Panc1 (cell line): ENCODE data around the gene PLCL1. TPM values are rescaled to one million over a fixed set of nuclear protein-coding genes. Genes with fewer than 3 reads are reported as not detected.

Experiments used
- ATAC-seq: fragments of 200-7000 bp; cut with Tn5 transposase; 2 replicates; pipeline ENCODE4 v1.9.1; 2020; ENCODE audit warnings: mild to moderate bottlenecking, moderate library complexity
- BruUV-seq: library from RNA; stranded (reverse); fragments of 400-500 nt; replicated peaks from 2 replicates; lab custom pipeline; 2021; lab: Mats Ljungman, UMichigan
- CTCF ChIA-PET: fragments of 300-600 bp; sonication (Branson Sonifier 250); formaldehyde crosslinking; loops from one replicate; lab custom pipeline; 2022; ENCODE audit warnings: antibody characterized with exemption; lab: Charles Lee
- POLR2A ChIA-PET: fragments of 300-600 bp; sonication (Branson Sonifier 250); formaldehyde crosslinking; loops from one replicate; lab custom pipeline; 2022; ENCODE audit warnings: antibody characterized with exemption; lab: Charles Lee
- DNase-seq: peaks from one replicate; pipeline ENCODE4 v3.0.0-alpha.2; 2010; ENCODE audit warnings: low read depth, low spot score
- H3K27ac ChIP-seq: 2 replicates; pipeline ENCODE4 v1.5.1; 2011; ENCODE audit warnings: mild to moderate bottlenecking, low read length, inconsistent platforms
- H3K27me3 ChIP-seq: fragments of 200-500 bp; sonication (Bioruptor generic); 2 replicates; pipeline ENCODE4 v1.6.0; 2014; ENCODE audit warnings: low read length, inconsistent platforms; ENCODE audit not compliant: control insufficient read depth, insufficient read depth
- H3K36me3 ChIP-seq: fragments of 200-500 bp; sonication (Bioruptor generic); 2 replicates; pipeline ENCODE4 v1.5.1; 2014; ENCODE audit warnings: inconsistent platforms, mild to moderate bottlenecking, low read length, moderate library complexity; ENCODE audit not compliant: control insufficient read depth, insufficient read depth
- H3K4me1 ChIP-seq: 2 replicates; pipeline ENCODE4 v1.5.1; 2011; ENCODE audit warnings: inconsistent platforms, mild to moderate bottlenecking, low read length, moderate library complexity; ENCODE audit not compliant: control insufficient read depth, insufficient read depth
- H3K4me3 ChIP-seq, 2 experiments: 2 replicates each; pipeline ENCODE4 v1.5.1; 2011 to 2012; ENCODE audit warnings: low read depth in 2 of 2, low read length in 2 of 2, mild to moderate bottlenecking in 2 of 2, inconsistent platforms in 1 of 2, moderate library complexity in 1 of 2
- H3K9me3 ChIP-seq: fragments of 200-500 bp; sonication (Bioruptor generic); 2 replicates; pipeline ENCODE4 v1.5.1; 2014; ENCODE audit warnings: low read depth, mild to moderate bottlenecking, inconsistent platforms, low read length, moderate library complexity; ENCODE audit not compliant: control insufficient read depth, insufficient read depth
- CTCF ChIP-seq: fragments of 450-650 bp; IDR thresholded peaks from 2 replicates; pipeline ENCODE4 v1.5.1; 2017; ENCODE audit warnings: mild to moderate bottlenecking
- POLR2AphosphoS5 ChIP-seq: IDR thresholded peaks from 2 replicates; pipeline ENCODE4 v1.6.1; 2012; ENCODE audit warnings: mild to moderate bottlenecking, low read depth, low read length, moderate library complexity
- REST ChIP-seq, 2 experiments: IDR thresholded peaks; 2 replicates each; pipeline ENCODE4 v1.6.1; 2011 to 2012; ENCODE audit warnings: low read depth in 2 of 2, control low read depth in 1 of 2, low read length in 1 of 2, mild to moderate bottlenecking in 1 of 2, moderate library complexity in 1 of 2; ENCODE audit not compliant: insufficient read depth in 1 of 2
- SIN3A ChIP-seq: IDR thresholded peaks from 2 replicates; pipeline ENCODE4 v1.6.1; 2012; ENCODE audit warnings: low read depth, mild to moderate bottlenecking, low read length, moderate library complexity, borderline replicate concordance; ENCODE audit not compliant: insufficient read depth
- TCF7L2 ChIP-seq: IDR thresholded peaks from 2 replicates; pipeline ENCODE4 v1.6.1; 2011; ENCODE audit warnings: mild to moderate bottlenecking, low read depth, low read length, inconsistent platforms
- in situ Hi-C: cut with HindIII; loops from 2 replicates; pipeline ENCODE4 v1.10.0; 2016; ENCODE audit warnings: low sequenced_read_pairs, low pct_unique_long_range_greater_than_20kb
- intact Hi-C: fragments of 100-400 bp; cut with micrococcal nuclease; formaldehyde crosslinking; loops from one replicate; pipeline ENCODE4 v1.10.0; 2022; ENCODE audit not compliant: unreplicated experiment
- total RNA-seq: library from RNA; stranded (reverse); gene quantifications from one replicate; pipeline ENCODE4 v1.2.1, GENCODE V29; 2021; ENCODE audit not compliant: unreplicated experiment

PLCL1 gene
- total RNA-seq, 1 experiment from 2014 or later = not detected

GRCh38 chr2:197866455-197866854, 62.1 kb downstream of the PLCL1 start:
- DNase-seq (no peak), ATAC-seq (no peak)
- TF ChIP-seq CTCF = no peak
- TF ChIP-seq POLR2AphosphoS5 = no peak
- TF ChIP-seq REST (IDR thresholded peaks at IDR 0.05; ENCODE audit: insufficient read depth in 1 of 2, low read depth in 2 of 2, low read length in 1 of 2) = no peak
- no peak for TF ChIP-seq SIN3A
- TF ChIP-seq TCF7L2 = no peak
- ChIA-PET POLR2A (no interaction called here), CTCF (no interaction called here)
- Histone ChIP-seq H3K4me3 (no peak overlapping the region), H3K9me3 (no peaks in the 10 kb centered on the region), H3K27ac (no peak overlapping the region), H3K36me3 (no peaks in the 10 kb centered on the region), H3K4me1 (no peaks in the 10 kb centered on the region), H3K27me3 (peaks cover 6% of the 10 kb centered on the region; the same call in 1 of the 2 replicates)
- intact Hi-C loops (no loop called here), in situ Hi-C loops (no loop called here)
- BruUV-seq = no TSS peak

DNA sequence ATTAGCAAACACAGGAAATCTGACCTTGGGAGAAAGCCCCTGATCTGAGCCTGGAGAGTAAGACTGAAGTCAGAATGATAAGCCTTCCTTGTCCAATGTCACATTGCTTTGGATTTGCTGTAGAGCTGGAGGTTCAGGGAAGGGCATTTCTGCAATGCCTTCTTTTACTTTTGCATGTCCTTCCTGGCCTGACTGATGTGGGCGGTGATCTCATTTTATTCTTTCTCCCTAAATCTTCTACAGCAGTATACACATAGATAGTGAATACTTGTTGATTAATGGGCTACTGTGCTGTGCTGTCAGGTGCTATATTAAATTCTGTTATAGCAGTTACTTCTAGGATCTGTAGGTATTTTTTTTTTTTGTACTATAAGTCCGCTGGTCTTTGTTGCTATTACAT, 62.6 kb downstream of the PLCL1 start:
- H3K9me3 ChIP-seq = no peaks in the 10 kb centered on the region
- in situ Hi-C loops = no loop called here
- BruUV-seq = no TSS peak

More for the DNA sequence above, 62.6 kb downstream of the PLCL1 start:
- ATAC-seq (no peak), DNase-seq (no peak)
- ChIA-PET CTCF (no interaction called here), POLR2A (no interaction called here)
- intact Hi-C loops = no loop called here
- Histone ChIP-seq H3K27me3 (peaks cover 4% of the 10 kb centered on the region; the same call in 1 of the 2 replicates), H3K4me1 (no peaks in the 10 kb centered on the region), H3K4me3 (no peak overlapping the region), H3K36me3 (no peaks in the 10 kb centered on the region), H3K27ac (no peak overlapping the region)
- no peak for TF ChIP-seq POLR2AphosphoS5
- TF ChIP-seq TCF7L2 = no peak
- no peak for TF ChIP-seq REST (IDR thresholded peaks at IDR 0.05; ENCODE audit: insufficient read depth in 1 of 2, low read depth in 2 of 2, low read length in 1 of 2)
- TF ChIP-seq CTCF = no peak
- TF ChIP-seq SIN3A = no peak
